NCI-H2171 treated with DMSO at 0.1 percent for 48 hours (cell line): ENCODE data around the gene SERPINB4.

Experiments
- DNase-seq: peaks from one replicate; lab custom pipeline; 2025; lab: John Stamatoyannopoulos, UW

The SERPINB4 gene

GRCh38 chr18:63627819-63628218 is 16.2 kb downstream of the SERPINB4 start:
- no peak for DNase-seq

DNA sequence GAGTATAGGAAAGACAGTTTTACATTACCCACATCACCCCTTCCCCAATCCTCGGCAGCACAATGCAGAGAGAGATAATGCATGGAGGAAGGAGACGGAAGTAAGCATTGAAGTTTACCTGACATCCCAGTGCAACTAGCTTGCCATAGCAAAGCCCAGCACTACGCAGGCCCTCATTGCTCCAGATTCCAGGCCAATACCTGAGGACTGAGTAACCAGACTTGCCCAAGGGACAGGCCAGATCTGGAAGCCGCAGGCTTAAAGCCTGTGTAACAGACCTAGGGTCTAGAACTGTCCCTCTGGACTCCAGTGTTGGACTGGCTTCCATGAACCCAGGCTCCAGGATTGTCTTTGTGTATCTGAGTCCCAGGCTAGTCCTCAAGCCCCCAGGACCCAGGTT is 17.6 kb downstream of the SERPINB4 start:
- no peak for DNase-seq

DNA sequence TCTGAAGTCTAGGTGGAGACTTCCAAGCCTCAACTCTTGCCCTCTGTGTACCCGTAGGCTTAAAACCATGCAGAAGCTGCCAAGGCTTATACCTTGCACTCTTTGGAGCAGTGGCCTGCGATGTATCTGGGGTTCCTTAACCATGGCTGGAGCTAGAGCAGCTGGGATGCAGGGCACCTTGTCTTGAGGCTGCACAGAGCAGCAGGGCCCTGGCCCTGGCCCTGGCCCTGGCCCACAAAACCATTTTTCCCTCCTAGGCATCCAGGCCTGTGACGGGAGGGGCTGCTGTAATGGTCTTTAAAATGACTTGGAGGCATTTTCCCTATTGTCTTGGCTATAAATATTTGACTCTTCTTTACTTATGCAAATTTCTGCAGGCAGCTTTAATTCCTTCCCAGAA is 19.2 kb downstream of the SERPINB4 start:
- DNase-seq = no peak

DNA sequence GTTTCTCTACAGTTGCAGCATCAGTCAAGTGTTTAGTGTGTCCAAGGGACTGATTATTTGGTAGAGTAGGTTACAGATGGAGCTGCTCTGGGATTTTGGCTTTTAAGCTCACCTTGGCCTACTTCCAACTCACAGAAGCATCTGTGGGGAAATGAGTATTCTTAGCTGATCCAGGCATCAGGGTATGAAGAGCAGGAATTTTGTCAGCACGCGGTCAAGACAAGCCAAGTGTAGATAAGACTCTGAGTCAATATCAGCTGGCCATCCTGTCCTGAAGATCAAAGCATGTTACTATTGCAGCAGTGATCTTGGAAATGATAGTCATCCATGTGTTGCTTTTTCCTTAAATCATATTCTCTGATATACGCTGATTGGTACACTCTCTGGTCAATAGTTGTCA is 24.4 kb downstream of the SERPINB4 start:
- DNase-seq = peak; percentile 9

- no peak for DNase-seq
These were observed 26.2 kb downstream of the SERPINB4 start for GRCh38 chr18:63617915-63618234.

- no peak for DNase-seq
These were observed 26.8 kb downstream of the SERPINB4 start for GRCh38 chr18:63617049-63617914.

DNA sequence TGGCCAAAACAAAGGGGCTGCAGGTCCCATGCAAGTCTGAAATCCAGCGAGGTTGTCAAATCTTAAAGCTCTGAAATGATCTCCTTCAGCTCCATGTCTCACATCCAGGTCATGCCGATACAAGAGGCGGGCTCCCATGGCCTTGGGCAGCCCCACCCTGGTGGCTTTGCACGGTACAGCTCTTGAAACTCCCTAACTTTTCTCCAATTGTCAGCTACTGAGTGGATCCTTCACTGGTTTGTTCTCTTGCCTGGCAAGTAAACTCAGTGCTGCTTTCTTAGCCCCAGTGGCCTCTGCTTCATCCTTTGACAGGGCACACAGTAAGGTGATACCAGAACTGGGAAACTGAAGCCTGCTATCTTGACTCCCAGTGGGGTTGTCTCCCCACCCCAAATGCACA is 30.6 kb downstream of the SERPINB4 start:
- no peak for DNase-seq

DNA sequence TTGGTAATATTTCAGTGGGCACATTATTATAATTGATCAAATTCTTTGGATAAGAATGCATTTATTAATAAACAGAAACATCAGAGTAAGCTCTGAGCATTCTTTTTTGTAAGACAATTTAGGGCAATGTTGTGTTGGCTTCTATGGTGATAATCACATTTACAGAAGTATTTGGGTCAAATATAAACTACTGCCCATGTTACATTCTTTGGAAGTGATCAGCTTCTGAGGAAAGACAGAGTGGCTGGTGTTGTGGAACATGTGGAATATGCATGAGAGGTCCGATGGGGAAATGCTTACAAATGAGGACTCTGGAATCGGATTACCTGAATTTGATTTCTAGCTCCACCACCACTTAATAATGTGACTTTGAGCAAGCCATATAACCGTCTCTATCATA is 37.5 kb downstream of the SERPINB4 start:
- DNase-seq = no peak

GRCh38 chr18:63604791-63605567 is 39.1 kb downstream of the SERPINB4 start:
- no peak for DNase-seq

- DNase-seq = no peak
These were observed 40.3 kb downstream of the SERPINB4 start for GRCh38 chr18:63603772-63604171.

DNA sequence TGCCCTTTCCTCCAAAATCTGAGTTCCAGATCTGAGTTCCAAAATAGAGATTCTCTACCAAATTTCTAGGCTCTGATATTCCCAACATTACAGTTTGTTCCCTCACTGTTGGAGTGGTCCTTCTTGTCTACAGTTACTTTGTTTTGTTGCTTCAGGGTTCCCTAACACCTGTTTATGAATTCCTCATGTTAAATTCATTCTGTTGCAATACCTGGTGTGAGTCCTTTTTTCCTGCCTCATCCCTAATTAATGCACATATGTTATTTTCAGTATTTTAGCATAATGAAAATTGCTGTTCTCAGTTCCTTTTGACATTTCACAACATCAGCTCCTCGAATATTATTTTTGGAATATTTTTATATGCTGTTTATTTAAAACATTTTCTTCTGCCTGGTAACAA is 40.7 kb downstream of the SERPINB4 start:
- DNase-seq = no peak

DNA sequence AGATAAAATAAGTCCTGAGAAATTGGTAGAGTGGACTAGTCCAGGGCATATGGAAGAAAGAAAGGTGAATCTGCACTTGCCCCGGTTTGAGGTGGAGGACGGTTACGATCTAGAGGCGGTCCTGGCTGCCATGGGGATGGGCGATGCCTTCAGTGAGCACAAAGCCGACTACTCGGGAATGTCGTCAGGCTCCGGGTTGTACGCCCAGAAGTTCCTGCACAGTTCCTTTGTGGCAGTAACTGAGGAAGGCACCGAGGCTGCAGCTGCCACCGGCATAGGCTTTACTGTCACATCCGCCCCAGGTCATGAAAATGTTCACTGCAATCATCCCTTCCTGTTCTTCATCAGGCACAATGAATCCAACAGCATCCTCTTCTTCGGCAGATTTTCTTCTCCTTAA is 47.1 kb downstream of the SERPINB4 start:
- no peak for DNase-seq

DNA sequence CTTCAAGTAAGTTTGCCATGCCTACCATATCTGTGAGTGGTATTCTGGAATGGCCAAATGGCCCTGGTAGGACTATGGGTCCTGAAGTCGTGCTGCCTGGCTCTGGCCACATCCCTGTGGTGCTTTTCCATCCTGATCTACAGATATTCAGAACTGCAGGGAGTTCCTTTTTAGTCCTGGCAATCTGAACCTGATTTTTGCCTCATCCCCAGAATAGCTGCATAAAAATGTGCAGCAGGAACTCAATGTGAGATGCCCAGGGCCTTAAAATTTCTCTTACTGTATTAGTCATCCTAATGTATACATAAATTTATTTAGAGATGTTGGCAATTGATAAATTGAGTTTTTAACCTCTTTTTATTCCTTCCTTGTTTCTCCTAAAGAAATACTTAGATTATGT is 51.6 kb downstream of the SERPINB4 start:
- no peak for DNase-seq

GRCh38 chr18:63591725-63592124 is 52.3 kb downstream of the SERPINB4 start:
- no peak for DNase-seq

DNA sequence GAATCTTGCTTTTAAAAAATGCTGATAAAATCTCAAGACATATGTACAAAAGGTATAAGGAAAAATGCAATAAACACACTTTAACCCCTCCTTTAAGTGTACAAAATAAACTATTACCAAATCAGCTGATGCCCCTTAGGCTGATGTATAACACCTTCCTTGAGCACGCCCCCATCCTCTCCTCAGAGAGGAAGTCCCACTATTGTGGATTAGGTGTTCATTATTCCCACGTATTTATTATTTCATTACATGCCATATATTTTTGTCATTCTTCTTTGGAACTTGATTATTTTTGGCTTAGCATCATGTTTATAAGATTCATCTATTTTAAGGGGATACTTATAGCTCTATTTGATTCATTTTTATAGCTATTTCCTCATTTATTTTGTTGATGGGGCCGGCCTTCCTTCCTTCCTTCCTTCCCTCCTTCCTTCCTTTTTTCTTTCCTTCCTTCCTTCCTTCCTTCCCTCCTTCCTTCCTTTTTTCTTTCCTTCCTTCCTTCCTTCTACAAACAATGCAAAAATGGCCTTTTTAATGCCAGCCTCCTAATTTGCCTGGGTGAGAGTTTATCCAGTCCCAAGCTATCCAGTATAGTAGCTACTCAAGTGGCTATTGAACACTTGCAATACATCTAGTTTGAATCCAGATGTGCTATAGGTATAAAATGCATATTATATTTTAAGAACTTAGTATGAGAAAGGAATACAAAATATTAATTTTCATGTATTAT is 52.9 kb downstream of the SERPINB4 start:
- no peak for DNase-seq

DNA sequence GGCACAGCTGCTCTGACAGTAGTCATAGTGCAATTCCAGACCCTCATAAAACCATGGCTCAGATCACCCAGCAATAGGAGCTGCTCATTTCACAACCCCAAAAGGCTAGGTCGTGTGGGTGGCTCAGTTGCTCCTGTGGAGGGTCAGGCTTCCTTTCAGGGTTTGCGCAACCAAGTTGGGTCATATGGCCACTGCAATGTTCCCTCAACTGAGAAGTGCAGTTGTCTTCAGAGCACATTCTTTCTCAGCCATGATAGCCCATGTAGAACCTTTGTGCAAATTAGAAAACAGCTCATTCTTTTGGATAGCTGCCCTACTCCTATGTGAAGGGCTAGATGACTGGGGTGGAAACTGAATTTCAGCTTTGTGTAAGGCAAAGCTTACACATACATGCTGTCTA is 53.7 kb downstream of the SERPINB4 start:
- DNase-seq = no peak

DNA sequence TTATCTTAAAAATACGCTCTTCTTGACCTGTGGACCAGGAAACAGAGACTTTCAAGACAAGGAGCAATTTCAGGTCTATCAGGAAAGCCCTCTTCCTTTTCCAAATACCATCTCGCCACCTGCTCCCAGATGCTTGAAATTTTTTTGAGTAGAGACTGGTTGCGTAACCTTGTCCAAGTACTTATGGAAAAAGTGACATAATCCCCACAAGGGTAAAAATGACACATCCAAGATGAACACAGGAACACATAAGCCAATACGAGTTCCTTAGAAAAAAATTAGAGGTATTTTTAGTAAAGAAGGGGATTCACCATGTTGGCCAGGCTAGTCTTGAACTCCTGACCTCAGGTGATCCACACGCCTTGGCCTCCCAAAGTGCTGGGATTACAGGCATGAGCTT is 55.1 kb downstream of the SERPINB4 start:
- DNase-seq = no peak
